Measurements from ENCODE around the gene PACS2.
"Not testable (repeated sequence)": the region's sequence is repeated elsewhere in the genome, so short reads cannot be mapped to it uniquely, and the experiment has no call there.

Gene PACS2

GRCh38 chr14:105325716-105326567 is 11.4 kb downstream of the PACS2 start:
- no peak for DNase-seq
- no peak overlapping the region for H3K27ac ChIP-seq
- H3K4me3 ChIP-seq (ENCODE audit: low read depth, low read length) = no peak overlapping the region
- H3K36me3 ChIP-seq = no peaks in the 10 kb centered on the region
- no peaks in the 10 kb centered on the region for H3K27me3 ChIP-seq (ENCODE audit: insufficient read depth, low read depth, severe bottlenecking)
- no peaks in the 10 kb centered on the region for H3K9me3 ChIP-seq (ENCODE audit: severe bottlenecking)
- TF ChIP-seq CTCF (IDR thresholded peaks at IDR 0.05; ENCODE audit: low read depth, low read length) = no peak

GRCh38 chr14:105326568-105326867 is 12.0 kb downstream of the PACS2 start:
- H3K4me3 ChIP-seq (ENCODE audit: low read depth, low read length) = no peak overlapping the region
- no peak overlapping the region for H3K27ac ChIP-seq
- H3K36me3 ChIP-seq = no peaks in the 10 kb centered on the region
- no peak for TF ChIP-seq CTCF (IDR thresholded peaks at IDR 0.05; ENCODE audit: low read depth, low read length)
- no peaks in the 10 kb centered on the region for H3K27me3 ChIP-seq (ENCODE audit: insufficient read depth, low read depth, severe bottlenecking)
- no peaks in the 10 kb centered on the region for H3K9me3 ChIP-seq (ENCODE audit: severe bottlenecking)
- no peak for DNase-seq

- H3K4me3 ChIP-seq (ENCODE audit: low read depth, low read length) = no peak overlapping the region
- H3K27me3 ChIP-seq (ENCODE audit: insufficient read depth, low read depth, severe bottlenecking) = no peaks in the 10 kb centered on the region
- H3K36me3 ChIP-seq = no peaks in the 10 kb centered on the region
- no peak for TF ChIP-seq CTCF (IDR thresholded peaks at IDR 0.05; ENCODE audit: low read depth, low read length)
- H3K27ac ChIP-seq = no peak overlapping the region
- no peak for DNase-seq
- H3K9me3 ChIP-seq (ENCODE audit: severe bottlenecking) = no peaks in the 10 kb centered on the region
Measured at GRCh38 chr14:105326891-105327694, 12.5 kb downstream of the PACS2 start.

- not testable (repeated sequence) for DNase-seq; H3K27ac ChIP-seq; H3K36me3 ChIP-seq; H3K9me3 ChIP-seq (ENCODE audit: severe bottlenecking); H3K27me3 ChIP-seq (ENCODE audit: insufficient read depth, low read depth, severe bottlenecking); H3K4me3 ChIP-seq (ENCODE audit: low read depth, low read length)
Measured at GRCh38 chr14:105327695-105328045, 13.1 kb downstream of the PACS2 start.

GRCh38 chr14:105328070-105328677 is 13.6 kb downstream of the PACS2 start:
- Histone ChIP-seq H3K4me3 (ENCODE audit: low read depth, low read length) (no peak overlapping the region), H3K27ac (no peak overlapping the region), H3K27me3 (ENCODE audit: insufficient read depth, low read depth, severe bottlenecking) (no peaks in the 10 kb centered on the region), H3K36me3 (no peaks in the 10 kb centered on the region), H3K9me3 (ENCODE audit: severe bottlenecking) (no peaks in the 10 kb centered on the region)
- no peak for DNase-seq
- no peak for TF ChIP-seq CTCF (IDR thresholded peaks at IDR 0.05; ENCODE audit: low read depth, low read length)

- TF ChIP-seq CTCF (IDR thresholded peaks at IDR 0.05; ENCODE audit: low read depth, low read length) = no peak
- Histone ChIP-seq H3K9me3 (ENCODE audit: severe bottlenecking) (no peaks in the 10 kb centered on the region), H3K36me3 (no peaks in the 10 kb centered on the region), H3K27me3 (ENCODE audit: insufficient read depth, low read depth, severe bottlenecking) (no peaks in the 10 kb centered on the region), H3K27ac (no peak overlapping the region), H3K4me3 (ENCODE audit: low read depth, low read length) (no peak overlapping the region)
- no peak for DNase-seq
Measured at GRCh38 chr14:105328678-105329390, 14.3 kb downstream of the PACS2 start.
